ENCODE measurements around the gene SYNGR4.
"Not testable (repeated sequence)": the region's sequence is repeated elsewhere in the genome, so short reads cannot be mapped to it uniquely, and the experiment has no call there.

Gene SYNGR4

DNA sequence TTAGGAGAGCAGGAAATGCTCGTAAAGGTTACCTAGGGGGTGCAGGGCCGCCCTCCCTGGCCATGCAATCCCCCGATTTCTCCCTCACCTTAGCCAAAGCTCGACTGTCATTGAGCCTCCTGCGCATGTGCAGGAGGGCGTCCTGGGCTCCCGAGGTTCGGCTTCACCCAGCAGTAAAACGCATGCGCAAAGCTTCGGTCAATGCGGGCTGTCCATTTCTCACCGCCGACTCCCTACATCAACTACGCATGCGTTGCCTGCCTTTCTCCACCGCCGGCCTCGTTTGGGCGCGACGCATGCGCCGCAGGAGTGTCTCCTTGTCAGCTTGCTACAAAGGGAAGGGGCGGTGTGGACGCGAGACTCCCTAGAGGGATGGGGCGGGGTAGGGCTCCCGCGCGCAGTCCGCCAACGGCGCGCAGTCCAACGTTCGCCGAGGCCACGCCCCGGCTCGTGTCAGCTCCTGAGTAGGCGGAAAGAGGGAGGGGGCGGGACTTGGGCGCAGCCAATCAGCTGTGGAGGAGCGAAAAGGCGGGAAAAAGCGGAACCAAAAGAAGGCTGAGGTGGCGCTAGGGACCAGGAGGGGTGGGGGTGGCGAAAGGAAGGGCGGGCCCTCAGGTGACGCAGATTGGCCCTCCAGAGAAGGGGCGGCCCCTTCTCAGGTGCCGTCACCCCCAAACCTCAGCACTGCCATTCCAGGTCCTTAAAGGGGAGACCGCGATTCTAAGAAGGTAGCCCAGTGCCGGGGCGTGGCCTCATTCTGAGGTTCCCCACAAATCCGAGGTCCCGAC, at the start of gene SYNGR4, which contains the start of gene TMEM143:
Gene SYNGR4 (plus strand): TSS at position 558 of the 788 bp plus-strand sequence. CDS start 1,476 bp downstream, outside the sequence.
Gene TMEM143 (minus strand): TSS at position 131 of the 788 bp plus-strand sequence. CDS start 20 bp downstream, at position 111.
- H3K4me1 ChIP-seq (ENCODE audit: control insufficient read depth, insufficient read depth, low read length): no peaks in the 10 kb centered on the region
- H3K9ac ChIP-seq (ENCODE audit: low read length): peak within 1 kb of the TSS; percentile 98
- H3K27me3 ChIP-seq (ENCODE audit: control insufficient read depth, insufficient read depth, low read length): no peaks in the 10 kb centered on the region
- no peaks in the 10 kb centered on the region for H3K36me3 ChIP-seq (ENCODE audit: control insufficient read depth, insufficient read depth, low read length)
- H3K4me3 ChIP-seq (ENCODE audit: low read length): peak within 1 kb of the TSS; percentile 88
- peak within 1 kb of the TSS; percentile 97 for H3K27ac ChIP-seq (ENCODE audit: low read depth, low read length)

- Histone ChIP-seq H3K27me3 (ENCODE audit: control insufficient read depth, insufficient read depth, low read length) (no peaks in the 10 kb centered on the region), H3K36me3 (ENCODE audit: control insufficient read depth, insufficient read depth, low read length) (no peaks in the 10 kb centered on the region), H3K27ac (ENCODE audit: low read depth, low read length) (no peak overlapping the region), H3K4me3 (ENCODE audit: low read length) (no peak overlapping the region), H3K4me1 (ENCODE audit: control insufficient read depth, insufficient read depth, low read length) (no peaks in the 10 kb centered on the region), H3K9ac (ENCODE audit: low read length) (no peak overlapping the region)
Measured at GRCh38 chr19:48315712-48316111, 48.5 kb upstream of the SYNGR4 start.

GRCh38 chr19:48317708-48317960, 46.5 kb upstream of the SYNGR4 start:
- not testable (repeated sequence) for H3K4me1 ChIP-seq (ENCODE audit: control insufficient read depth, insufficient read depth, low read length); H3K4me3 ChIP-seq (ENCODE audit: low read length); H3K27ac ChIP-seq (ENCODE audit: low read depth, low read length); H3K9ac ChIP-seq (ENCODE audit: low read length); H3K36me3 ChIP-seq (ENCODE audit: control insufficient read depth, insufficient read depth, low read length); H3K27me3 ChIP-seq (ENCODE audit: control insufficient read depth, insufficient read depth, low read length)

DNA sequence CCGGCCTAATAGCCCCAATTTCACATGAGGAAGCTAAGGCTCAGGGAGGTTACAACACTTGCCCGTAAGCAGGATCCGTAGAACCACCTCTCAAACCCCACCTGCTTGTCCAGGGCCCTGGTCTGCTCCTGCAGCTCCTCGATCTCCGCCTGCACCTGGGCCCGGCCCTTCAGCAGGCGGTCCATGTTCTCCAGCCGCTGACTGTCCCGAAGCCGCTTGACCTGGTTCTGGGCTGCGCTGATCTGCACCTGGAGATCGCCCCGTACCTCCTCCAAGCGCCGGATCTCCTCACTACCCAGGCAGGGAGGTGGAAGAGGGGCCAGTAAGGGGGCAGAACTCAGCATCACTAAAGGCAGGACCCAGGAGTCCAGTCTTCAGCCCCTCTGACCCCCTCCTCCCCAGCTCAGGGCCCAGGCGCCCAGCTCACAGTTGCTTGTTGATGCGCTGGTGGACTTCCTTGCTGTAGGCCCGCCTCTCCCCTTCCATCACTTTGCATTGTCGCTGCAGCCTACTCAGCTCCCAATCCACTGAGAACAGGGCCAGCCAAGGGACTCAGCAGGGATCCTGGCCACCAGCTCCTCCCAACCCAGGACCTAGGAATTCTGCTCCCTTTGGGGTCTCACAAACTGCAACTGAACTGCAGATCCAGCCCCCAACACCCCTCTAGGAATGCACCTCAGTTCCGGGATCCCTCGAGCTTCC, 45.7 kb upstream of the SYNGR4 start:
- Histone ChIP-seq H3K9ac (ENCODE audit: low read length) (no peak overlapping the region), H3K27me3 (ENCODE audit: control insufficient read depth, insufficient read depth, low read length) (no peaks in the 10 kb centered on the region), H3K4me1 (ENCODE audit: control insufficient read depth, insufficient read depth, low read length) (peaks cover 5% of the 10 kb centered on the region), H3K36me3 (ENCODE audit: control insufficient read depth, insufficient read depth, low read length) (no peaks in the 10 kb centered on the region), H3K27ac (ENCODE audit: low read depth, low read length) (no peak overlapping the region), H3K4me3 (ENCODE audit: low read length) (no peak overlapping the region)

DNA sequence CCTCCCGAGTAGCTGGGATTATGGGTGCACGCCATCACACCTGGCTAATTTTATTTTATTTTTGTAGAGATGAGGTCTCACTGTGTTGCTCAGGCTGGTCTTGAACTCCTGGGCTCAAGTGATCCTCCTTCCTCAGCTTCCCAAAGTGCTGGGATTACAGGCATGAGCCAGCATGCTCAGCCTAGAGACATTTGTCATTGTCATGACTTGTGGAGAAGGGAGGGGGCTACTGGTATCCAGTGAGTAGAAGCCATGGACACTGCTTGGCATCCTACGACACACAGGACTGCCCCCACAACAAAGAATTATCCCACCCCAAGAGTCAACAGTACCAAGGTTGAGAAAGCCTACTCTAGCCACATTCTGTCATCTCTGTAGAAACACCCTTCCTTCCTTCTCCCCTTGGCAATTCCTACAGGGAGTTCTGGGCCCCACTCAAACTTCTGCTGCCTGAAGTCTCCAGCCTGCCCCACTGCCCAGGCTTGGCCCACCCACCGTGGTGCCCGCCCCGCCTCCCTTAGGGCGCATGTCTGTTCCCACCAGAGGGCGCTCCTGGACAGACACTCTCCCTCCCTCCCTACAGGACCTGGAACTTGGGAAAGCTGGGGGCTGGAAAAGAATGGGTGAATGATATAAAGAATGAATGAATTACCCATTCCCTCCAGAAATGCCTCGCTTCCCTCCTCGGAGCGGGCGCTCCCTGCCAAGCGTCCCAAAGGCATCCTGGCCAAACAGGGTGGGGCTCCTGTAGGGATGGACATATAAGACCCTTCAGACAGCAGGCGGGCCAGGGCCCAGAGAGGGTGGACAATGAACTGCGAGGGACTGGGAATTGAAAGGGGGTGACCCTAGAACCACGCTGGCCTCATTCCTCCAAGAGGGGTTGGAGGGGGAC, 44.3 kb upstream of the SYNGR4 start:
- Histone ChIP-seq H3K9ac (ENCODE audit: low read length) (no peak overlapping the region), H3K36me3 (ENCODE audit: control insufficient read depth, insufficient read depth, low read length) (no peaks in the 10 kb centered on the region), H3K4me1 (ENCODE audit: control insufficient read depth, insufficient read depth, low read length) (peaks cover 7% of the 10 kb centered on the region), H3K27ac (ENCODE audit: low read depth, low read length) (no peak overlapping the region), H3K27me3 (ENCODE audit: control insufficient read depth, insufficient read depth, low read length) (no peaks in the 10 kb centered on the region), H3K4me3 (ENCODE audit: low read length) (no peak overlapping the region)

DNA sequence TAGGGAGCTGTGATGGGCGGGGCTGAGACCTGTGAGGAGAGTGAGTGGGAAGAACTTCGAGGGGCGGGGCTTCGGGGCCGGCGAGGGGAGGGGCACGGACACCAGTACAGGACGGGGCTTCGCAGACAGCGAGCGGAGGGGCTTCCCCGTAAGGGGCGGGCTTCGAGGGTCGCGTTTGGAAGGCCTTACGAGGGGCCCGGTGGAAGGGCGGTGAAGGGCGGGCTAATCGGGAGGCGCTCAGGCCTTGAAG, 42.9 kb upstream of the SYNGR4 start:
- Histone ChIP-seq H3K27ac (ENCODE audit: low read depth, low read length) (peak overlapping the region; percentile 93), H3K4me1 (ENCODE audit: control insufficient read depth, insufficient read depth, low read length) (peaks cover 11% of the 10 kb centered on the region), H3K4me3 (ENCODE audit: low read length) (peak overlapping the region; percentile 74), H3K27me3 (ENCODE audit: control insufficient read depth, insufficient read depth, low read length) (no peaks in the 10 kb centered on the region), H3K9ac (ENCODE audit: low read length) (peak overlapping the region; percentile 86), H3K36me3 (ENCODE audit: control insufficient read depth, insufficient read depth, low read length) (no peaks in the 10 kb centered on the region)

- Histone ChIP-seq H3K4me3 (ENCODE audit: low read length) (peak overlapping the region; percentile 74), H3K36me3 (ENCODE audit: control insufficient read depth, insufficient read depth, low read length) (no peaks in the 10 kb centered on the region), H3K4me1 (ENCODE audit: control insufficient read depth, insufficient read depth, low read length) (peaks cover 13% of the 10 kb centered on the region), H3K27me3 (ENCODE audit: control insufficient read depth, insufficient read depth, low read length) (no peaks in the 10 kb centered on the region), H3K9ac (ENCODE audit: low read length) (peak overlapping the region; percentile 86), H3K27ac (ENCODE audit: low read depth, low read length) (peak overlapping the region; percentile 93)
Measured at GRCh38 chr19:48321622-48322591, 42.3 kb upstream of the SYNGR4 start.

GRCh38 chr19:48325265-48325910, 38.8 kb upstream of the SYNGR4 start, which contains the start of gene EMP3:
Gene EMP3 (plus strand): TSS chr19:48325552. CDS start chr19:48326845, 1,293 bp downstream.
- peak within 1 kb of the TSS; percentile 67 for H3K4me3 ChIP-seq (ENCODE audit: low read length)
- H3K27me3 ChIP-seq (ENCODE audit: control insufficient read depth, insufficient read depth, low read length): no peaks in the 10 kb centered on the region
- peak within 1 kb of the TSS; percentile 84 for H3K9ac ChIP-seq (ENCODE audit: low read length)
- H3K36me3 ChIP-seq (ENCODE audit: control insufficient read depth, insufficient read depth, low read length): no peaks in the 10 kb centered on the region
- peaks cover 26% of the 10 kb centered on the region for H3K4me1 ChIP-seq (ENCODE audit: control insufficient read depth, insufficient read depth, low read length)
- H3K27ac ChIP-seq (ENCODE audit: low read depth, low read length): peak within 1 kb of the TSS; percentile 97

DNA sequence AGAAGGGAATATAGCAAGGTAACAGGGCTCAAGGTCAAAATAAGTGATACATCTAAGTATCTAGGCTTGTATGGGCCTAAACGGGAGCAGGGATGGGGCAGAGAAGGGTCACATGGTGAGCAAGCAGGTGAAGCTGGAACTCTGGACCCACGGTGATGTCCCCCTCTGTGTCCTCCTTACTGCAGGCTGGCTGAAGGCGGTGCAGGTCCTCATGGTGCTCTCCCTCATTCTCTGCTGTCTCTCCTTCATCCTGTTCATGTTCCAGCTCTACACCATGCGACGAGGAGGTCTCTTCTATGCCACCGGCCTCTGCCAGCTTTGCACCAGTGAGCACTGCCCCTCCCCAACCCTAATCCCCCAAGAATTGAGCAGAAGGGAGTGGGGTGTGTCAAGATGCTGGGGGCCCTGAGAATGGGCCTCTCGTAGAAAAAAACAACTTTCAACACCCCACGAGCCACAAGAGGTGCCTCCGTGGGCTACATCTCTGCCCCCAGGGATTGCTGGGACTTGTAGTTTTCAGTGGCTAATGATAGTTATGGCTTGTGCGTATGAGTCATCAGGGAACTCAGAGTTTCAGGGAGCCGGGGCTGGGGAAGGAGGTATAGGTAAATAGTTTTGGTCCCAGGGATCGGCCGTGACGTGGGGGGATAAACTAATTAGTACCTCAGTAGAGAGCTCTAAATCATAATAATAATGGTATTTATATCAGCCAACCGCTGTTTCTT, 34.8 kb upstream of the SYNGR4 start:
- H3K27ac ChIP-seq (ENCODE audit: low read depth, low read length): peak overlapping the region; percentile 77
- no peak overlapping the region for H3K9ac ChIP-seq (ENCODE audit: low read length)
- H3K4me1 ChIP-seq (ENCODE audit: control insufficient read depth, insufficient read depth, low read length): peaks cover 39% of the 10 kb centered on the region
- no peaks in the 10 kb centered on the region for H3K27me3 ChIP-seq (ENCODE audit: control insufficient read depth, insufficient read depth, low read length)
- peaks cover 4% of the 10 kb centered on the region for H3K36me3 ChIP-seq (ENCODE audit: control insufficient read depth, insufficient read depth, low read length)
- no peak overlapping the region for H3K4me3 ChIP-seq (ENCODE audit: low read length)

GRCh38 chr19:48330012-48330681, 34.0 kb upstream of the SYNGR4 start:
- H3K27me3 ChIP-seq (ENCODE audit: control insufficient read depth, insufficient read depth, low read length): no peaks in the 10 kb centered on the region
- peaks cover 36% of the 10 kb centered on the region for H3K4me1 ChIP-seq (ENCODE audit: control insufficient read depth, insufficient read depth, low read length)
- peak overlapping the region; percentile 1 for H3K9ac ChIP-seq (ENCODE audit: low read length)
- H3K27ac ChIP-seq (ENCODE audit: low read depth, low read length): peak overlapping the region; percentile 77
- H3K36me3 ChIP-seq (ENCODE audit: control insufficient read depth, insufficient read depth, low read length): peaks cover 4% of the 10 kb centered on the region
- H3K4me3 ChIP-seq (ENCODE audit: low read length): peak overlapping the region; percentile 61
